Measurements from ENCODE around the gene SNRPE.
"Not testable (repeated sequence)": the region's sequence is repeated elsewhere in the genome, so short reads cannot be mapped to it uniquely, and the experiment has no call there.

SNRPE gene

DNA sequence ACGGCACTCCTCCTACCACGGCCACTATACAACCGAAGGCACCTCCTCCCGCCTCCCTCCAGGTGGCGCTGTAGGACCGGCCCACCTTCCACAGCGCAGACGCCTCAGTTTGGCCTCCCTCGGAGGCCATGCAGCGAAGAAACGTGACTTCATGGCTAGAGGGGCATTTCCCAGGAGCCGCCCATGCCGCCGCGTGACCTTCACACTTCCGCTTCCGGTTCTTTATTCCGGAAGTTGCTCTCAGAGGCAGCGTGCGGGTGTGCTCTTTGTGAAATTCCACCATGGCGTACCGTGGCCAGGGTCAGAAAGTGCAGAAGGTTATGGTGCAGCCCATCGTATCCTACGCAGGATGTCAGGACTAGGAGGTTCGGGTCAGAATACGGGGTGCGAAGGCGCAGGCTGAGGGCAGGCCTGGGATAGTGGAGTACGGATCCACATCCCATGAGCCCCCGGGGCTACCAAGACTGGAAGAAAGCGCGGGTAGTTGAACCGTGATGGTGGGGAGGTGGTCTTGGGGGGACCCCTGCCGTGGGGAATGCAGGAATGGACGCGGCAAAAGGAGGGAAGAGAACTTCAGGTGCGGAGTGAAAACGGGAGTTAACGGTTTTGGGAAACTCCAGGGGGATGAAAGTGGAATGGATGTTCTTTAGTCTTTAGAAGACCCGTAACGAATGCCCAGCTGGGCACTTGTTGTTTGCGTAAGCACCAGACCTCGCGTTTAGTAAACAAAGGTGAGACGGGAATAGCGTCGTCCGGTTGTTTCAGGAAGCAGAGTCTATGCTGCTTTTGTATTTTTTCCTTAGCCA lies at the start of gene SNRPE:
TSS of gene SNRPE (plus strand) at position 221 of the 806 bp plus-strand sequence. CDS start at position 282, 61 bp downstream.
- peak; percentile 88 to 90 for DNase-seq (ENCODE audit: extremely low read depth in 1 of 2, low read depth in 1 of 2)

DNA sequence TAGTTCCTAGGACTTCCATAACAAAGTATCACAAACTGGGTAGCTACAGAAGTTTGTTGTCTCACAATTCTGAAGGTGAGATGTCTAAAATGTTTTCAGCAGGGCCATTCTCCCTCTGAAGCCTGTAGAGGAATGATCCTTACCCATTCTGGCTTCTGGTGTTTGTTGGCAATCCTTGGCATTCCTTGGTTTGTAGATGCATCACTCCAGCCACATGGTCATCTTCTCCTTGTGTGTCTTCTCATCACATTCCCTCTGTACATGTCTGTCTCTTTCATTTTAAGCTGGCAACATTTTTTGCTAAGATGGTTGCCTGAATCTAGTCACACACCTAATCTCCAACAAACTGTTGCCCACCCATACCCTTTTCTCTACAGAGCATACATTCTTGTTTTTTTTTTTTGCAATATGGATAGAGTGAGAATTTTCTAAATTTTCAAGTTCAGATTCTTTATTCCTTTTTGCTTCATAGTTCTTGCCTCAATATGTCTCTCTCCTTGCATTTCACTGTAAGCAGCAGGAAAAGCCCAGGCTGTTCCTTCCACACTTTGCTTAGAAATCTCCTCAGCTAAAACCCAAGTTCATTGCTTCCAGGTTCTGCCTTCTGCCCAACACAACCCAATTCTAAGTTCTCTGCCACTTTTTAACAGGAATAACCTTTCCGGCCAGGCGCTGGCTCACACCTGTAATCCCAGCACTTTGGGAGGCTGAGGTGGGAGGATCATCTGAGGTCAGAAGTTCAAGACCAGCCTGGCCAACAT lies 47.6 kb upstream of the SNRPE start:
- DNase-seq (ENCODE audit: extremely low read depth in 1 of 2, low read depth in 1 of 2): no peak

DNA sequence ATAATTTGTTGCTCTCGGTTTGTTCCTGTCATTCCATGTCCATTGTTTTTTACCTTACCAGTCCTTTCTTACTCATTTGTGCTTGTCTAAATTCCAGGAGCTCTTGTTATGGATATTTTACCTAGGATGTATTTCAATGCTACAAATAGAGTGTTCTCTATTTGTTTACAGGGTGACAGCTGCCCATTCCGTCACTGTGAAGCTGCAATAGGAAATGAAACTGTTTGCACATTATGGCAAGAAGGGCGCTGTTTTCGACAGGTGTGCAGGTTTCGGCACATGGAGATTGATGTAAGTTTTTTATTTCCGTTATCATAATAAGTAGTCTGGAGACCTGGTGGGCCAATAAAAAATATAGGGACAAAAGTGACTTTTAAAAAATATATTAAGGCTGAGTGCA lies 43.0 kb upstream of the SNRPE start:
- no peak for DNase-seq (ENCODE audit: extremely low read depth in 1 of 2, low read depth in 1 of 2)

DNA sequence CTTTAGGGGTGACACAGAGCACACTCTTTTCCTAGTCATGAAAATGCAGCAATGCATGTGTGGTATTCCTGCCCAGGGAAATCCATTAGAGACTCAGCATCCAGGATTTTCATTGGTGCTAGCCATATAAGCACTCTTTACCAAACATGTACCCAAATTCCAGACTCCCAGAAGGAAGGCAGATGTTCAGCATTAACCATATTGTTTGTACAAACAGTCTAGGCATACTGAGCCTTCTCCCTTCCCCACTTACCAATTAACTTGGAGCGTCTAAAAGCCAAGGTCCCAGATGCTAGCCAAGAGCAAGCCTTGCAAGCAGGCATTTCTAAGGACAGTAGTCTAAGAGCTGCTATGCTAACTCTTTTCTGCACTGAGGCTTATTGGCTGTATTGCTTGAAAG lies 38.1 kb upstream of the SNRPE start:
- DNase-seq (ENCODE audit: extremely low read depth in 1 of 2, low read depth in 1 of 2): no peak

DNA sequence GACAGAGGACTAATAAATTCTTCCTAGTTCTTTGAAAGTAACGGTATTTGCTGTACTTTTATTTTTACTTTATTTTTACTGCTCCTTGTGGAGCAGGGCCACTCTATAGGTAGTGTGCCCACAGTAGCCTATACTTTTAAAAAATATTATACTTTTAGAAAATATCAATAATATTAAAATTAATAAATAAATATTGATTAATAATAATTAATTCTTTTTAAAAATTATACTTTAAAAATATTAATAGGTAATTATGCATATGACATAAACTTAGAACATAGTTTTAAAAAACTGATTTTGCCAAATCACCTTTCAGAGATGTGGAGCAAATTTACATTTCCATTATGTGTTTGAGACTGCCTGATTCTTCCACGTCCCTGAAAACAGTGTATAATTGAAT lies 35.2 kb upstream of the SNRPE start:
- DNase-seq (ENCODE audit: extremely low read depth in 1 of 2, low read depth in 1 of 2): no peak

DNA sequence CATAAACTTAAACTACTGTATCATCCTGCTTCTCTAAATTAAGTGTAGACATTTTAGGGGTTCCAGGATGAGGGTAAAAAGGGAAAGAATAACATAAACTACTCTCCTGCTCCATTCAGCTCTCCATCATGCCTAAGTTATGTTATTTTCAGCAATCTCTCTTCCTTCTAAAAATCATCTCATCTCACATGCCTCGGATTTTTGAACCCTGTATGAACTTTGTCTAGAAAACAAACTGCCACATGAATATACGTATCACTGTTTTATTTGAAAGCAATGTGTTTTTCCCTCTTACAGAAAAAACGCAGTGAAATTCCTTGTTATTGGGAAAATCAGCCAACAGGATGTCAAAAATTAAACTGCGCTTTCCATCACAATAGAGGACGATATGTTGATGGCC lies 33.4 kb upstream of the SNRPE start:
- no peak for DNase-seq (ENCODE audit: extremely low read depth in 1 of 2, low read depth in 1 of 2)

DNA sequence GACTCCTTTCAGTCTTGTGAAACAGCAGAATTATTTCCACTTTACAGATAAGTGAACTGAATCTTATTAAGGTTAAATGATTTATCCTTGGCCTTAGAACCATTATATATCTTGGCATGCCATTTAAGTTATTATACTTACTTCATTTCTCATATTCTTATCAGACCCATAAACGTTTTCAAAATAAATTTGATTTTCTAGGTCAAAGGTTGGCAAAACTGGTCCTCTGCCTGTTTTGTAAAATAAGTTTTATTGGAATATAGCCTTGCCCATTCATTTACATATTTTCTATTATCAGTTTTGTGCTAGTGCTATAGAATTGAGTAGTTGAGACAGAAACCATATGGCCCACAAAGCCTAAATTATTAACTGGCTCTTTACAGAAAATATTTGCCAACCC lies 32.9 kb upstream of the SNRPE start:
- no peak for DNase-seq (ENCODE audit: extremely low read depth in 1 of 2, low read depth in 1 of 2)

DNA sequence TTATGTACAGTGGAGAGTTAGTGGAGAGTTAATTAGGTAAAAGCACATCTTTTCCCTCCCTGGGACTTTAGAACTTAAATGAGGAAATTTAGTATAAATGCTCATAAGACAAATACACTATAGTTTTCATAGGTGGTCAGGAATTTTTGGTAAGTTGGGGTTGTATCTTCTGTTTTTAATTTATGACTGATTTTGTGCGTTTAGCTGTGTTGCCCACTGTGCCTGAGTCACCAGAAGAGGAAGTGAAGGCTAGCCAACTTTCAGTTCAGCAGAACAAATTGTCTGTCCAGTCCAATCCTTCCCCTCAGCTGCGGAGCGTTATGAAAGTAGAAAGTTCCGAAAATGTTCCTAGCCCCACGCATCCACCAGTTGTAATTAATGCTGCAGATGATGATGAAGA lies 32.2 kb upstream of the SNRPE start:
- not testable (repeated sequence) for DNase-seq (ENCODE audit: extremely low read depth in 1 of 2, low read depth in 1 of 2)

DNA sequence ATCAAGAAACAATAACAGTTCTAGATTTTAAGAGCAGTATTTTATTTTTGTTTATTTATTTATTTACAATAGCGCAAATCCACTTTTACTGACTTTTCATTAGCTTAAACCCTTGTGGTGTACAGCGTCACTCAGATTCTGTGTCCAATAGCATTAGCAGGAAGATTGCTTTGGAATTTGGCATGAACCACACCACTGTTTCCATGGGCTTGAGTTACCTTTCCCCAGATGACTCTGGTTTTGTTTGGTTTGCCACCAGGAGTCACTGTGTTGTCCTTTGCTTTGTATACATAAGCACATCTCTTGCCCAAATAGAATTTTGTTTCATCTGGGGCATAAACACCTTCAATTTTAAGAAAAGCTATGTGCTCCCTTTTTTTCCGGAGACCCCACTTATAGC lies 25.9 kb upstream of the SNRPE start:
- DNase-seq (ENCODE audit: extremely low read depth in 1 of 2, low read depth in 1 of 2): no peak

DNA sequence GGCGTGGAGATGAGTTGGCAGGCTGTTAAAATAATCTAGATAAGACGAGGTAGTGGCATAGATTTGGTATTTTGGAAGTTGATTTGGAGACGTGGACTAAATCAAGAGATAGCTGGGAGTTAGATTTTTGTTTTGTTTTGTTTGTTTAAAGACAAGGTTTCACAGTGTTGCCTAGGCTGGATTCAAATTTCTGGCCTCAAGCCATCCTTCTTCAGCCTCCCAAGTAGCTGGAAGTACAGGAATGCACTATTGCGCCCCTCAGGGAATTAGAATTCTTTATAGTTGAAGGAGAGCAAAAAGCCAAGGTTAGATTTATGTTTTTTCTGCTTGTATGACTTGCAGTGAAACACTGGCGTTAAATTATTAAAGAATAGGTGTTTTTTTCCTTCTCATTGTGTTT lies 22.3 kb upstream of the SNRPE start:
- no peak for DNase-seq (ENCODE audit: extremely low read depth in 1 of 2, low read depth in 1 of 2)

DNA sequence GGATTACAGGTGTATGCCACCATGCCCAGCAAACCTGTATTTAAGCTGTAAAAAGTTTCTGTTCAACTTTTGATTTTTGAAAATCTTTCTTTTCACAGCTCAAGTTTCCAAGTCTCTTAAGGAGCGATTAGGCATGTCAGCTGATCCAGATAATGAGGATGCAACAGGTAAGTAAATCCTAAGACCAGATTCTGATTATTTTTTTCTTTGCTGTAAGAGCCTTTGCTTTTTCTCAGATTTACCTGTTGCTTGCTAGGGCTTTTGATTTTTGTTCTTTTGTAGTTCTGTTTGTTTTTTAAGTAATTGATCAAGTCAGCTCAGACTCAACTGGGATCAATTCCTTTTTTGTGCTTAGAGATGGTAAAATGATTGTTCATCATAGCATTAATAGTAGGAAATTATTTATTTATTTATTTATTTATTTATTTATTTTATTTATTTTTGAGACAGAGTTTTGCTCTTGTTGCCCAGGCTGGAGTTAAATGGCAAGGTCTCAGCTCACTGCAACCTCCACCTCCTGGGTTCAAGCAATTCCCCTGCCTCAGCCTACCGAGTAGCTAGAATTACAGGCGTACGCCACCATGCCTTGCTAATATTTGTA lies 21.1 kb upstream of the SNRPE start:
- no peak for DNase-seq (ENCODE audit: extremely low read depth in 1 of 2, low read depth in 1 of 2)

DNA sequence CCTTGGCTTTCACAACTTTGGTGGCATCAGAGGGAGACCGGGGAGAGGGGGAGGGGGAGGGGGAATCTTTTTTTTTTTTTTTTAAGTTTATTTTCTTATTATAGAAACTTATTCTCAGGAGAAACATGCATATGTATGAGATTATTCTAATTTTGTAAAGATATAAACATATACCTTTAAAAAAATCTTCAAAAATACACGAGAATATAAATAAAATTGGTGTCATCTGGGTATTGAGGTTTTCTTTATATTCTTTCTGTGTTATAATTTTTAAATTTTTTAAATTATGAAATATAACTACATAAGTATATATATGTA lies 18.9 kb upstream of the SNRPE start:
- DNase-seq (ENCODE audit: extremely low read depth in 1 of 2, low read depth in 1 of 2): no peak

DNA sequence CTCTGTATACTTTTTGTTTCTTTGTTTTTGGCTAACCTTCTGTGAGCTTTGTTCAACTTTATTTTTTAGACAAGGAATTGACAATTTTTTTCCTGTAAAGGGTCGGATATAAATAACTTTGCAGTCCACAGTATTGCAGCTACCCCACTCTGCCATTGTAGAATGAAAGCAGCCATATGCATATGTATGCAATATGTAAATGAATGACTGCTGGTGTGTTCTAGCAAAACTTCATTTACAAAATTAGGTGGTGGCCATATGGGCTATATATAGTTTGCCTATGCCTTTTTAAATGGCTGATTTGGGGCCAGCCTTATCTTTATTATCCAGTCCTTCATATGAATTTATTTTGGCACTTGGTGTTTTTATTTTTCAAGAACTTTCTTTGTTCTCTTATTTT lies 18.0 kb upstream of the SNRPE start:
- DNase-seq (ENCODE audit: extremely low read depth in 1 of 2, low read depth in 1 of 2): no peak

DNA sequence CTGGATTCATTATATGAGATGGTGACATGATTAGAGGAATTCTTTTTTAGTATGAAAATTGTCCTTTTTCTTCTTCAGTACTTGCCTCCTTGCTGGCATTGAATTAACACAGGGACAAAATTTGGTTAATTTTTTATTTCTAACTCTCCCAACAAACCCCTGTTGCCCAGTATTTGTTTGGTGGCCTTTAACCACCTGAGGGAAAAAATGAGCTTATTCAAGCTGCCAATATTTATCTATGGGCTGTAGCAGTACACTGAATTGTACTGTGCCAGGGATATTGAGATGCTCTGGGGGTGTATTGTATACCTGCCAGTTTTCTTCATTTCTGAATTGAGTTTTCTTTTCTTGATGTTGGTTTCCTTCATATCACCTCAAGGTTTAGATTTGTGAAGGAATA lies 8.3 kb upstream of the SNRPE start:
- DNase-seq (ENCODE audit: extremely low read depth in 1 of 2, low read depth in 1 of 2): not testable (repeated sequence)

DNA sequence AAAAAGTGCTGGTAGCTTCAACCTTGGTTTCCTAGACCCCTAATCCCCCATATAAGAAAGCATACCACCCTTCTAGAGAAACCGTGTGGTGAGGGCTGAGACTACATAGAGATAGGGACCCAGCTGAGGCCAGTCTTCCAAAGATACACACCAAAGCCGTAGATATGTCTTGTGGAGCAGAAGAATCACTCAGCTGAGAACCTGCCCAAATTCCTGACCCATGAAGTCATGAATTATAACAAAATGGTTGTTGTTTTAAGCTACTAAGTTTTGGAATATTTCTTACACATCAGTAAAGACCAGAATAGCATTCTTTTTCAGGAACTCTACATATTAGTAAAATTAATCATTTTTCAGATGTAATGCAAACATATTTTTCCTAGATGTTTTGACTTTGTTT lies 3.3 kb upstream of the SNRPE start:
- no peak for DNase-seq (ENCODE audit: extremely low read depth in 1 of 2, low read depth in 1 of 2)

DNA sequence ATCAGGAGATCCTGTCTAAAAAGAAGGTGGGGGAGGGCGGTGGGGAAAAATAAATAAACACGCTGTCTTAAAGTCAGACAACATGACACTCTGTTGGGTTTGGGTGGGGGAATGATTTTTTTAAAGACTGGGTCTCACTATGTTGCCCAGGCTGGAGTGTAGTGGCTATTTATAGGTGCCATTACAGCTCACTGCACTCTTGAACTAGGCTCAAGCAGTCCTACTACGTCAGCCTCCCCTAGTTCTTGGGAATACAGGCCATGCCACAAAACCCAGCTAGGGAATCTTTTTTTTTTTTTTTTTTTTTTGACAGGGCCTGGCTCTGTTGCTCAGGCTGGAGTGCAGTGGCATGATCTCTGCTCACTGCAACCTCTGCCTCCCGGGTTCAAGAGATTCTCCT lies 2.4 kb upstream of the SNRPE start:
- no peak for DNase-seq (ENCODE audit: extremely low read depth in 1 of 2, low read depth in 1 of 2)

DNA sequence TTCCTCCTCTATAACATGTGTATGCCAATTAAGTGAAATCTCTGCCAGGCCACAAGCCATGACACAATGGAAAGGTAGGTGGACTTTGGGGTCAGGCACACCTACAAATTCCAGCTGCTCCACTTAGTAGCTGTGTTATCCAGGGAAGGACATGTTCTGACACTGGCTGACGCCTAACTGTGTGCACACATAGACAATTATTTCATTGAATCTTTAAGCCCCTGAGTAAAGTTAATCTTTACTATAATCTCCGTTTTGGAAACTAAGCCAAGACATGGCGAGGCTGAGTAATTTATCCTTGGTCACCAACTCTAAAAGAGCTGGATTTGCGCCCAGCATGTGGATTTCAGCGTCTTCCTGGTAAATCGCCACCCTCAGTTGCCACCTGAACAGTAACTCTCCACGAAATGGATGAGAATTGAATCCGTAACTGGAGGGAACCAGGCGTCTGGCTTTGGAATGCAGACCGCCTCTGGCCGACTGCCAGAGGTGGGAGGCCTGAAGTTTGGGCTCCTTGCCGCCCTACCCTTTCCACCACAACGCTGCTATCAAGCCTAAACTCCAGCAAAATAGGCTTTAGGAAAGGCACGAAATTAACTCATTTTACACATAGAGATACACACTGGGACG lies 888 bp upstream of the SNRPE start:
- no peak for DNase-seq (ENCODE audit: extremely low read depth in 1 of 2, low read depth in 1 of 2)

DNA sequence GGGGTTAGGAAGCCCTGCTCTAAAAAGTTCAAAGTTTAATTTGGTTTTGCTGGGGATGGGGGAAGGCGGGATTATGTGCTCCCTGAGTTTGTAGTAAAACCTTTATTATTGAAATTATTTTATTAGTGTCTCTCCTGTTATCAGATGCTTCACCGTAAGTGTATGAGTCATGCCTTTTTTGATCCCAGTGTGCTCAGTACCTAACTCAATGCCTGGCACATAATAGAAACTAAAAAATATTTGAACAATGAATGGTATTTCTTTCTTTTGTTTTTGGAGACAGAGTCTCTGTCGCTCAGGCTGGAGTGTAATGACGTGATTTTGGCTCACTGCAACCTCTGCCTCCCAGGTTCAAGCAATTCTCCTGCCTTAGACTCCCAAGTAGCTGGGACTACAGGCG lies 6.4 kb downstream of the SNRPE start:
- no peak for DNase-seq (ENCODE audit: extremely low read depth in 1 of 2, low read depth in 1 of 2)

DNA sequence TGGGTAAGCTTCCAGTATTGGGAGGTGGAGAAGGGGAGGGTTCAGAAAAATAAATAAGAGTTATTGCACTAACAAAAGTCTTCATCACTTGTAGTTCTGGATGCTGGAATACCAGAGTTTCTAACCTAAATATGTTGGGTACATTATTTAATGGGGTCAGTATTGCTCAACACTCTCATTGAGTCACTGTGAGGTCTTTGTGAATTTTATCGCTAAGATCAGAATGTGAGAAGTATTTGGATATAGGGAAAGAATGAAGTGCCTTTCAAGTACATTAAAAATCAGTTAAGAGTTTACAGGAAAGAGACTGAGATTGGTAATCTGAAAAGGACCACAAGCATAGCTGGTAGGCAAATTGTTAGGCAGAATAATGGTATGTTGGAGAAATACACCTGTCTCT lies 8.8 kb downstream of the SNRPE start:
- no peak for DNase-seq (ENCODE audit: extremely low read depth in 1 of 2, low read depth in 1 of 2)

DNA sequence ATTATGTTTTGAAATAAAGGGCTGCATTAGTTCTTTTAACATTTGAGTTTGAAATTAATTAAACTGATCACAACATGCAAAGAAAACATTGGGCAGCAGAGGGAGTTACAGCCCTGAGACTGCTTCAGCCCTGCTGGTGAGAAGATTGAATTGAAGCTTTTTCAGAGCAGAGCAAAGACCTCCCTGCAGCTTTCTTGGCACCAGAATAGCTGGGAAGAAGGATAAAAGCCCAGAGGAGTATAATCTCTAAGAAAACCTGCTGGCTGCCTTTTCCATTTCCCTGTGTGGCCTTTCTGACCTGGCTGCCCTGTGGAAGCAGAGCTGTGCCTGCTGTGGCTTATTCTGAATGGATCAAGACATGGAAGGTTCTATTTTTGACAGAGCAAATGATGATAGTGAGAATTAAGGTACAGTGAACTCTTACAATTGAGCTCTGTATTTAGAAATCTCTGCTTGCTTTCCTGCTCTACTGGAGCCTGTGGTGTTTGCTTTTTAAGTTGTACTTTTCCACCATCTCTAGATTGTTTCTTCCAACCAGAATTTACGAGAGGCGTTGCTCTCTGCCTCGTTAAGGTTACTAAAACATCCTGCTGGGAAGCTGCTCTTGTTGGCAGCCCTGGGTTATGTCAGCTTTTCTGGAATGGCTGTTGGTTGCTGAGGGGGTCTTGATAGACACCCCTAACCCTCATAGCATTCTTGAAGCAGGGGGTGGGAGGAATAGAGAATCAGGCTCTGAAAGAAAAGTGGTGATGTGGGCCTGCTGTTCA lies 9.9 kb downstream of the SNRPE start:
- DNase-seq (ENCODE audit: extremely low read depth in 1 of 2, low read depth in 1 of 2): no peak

DNA sequence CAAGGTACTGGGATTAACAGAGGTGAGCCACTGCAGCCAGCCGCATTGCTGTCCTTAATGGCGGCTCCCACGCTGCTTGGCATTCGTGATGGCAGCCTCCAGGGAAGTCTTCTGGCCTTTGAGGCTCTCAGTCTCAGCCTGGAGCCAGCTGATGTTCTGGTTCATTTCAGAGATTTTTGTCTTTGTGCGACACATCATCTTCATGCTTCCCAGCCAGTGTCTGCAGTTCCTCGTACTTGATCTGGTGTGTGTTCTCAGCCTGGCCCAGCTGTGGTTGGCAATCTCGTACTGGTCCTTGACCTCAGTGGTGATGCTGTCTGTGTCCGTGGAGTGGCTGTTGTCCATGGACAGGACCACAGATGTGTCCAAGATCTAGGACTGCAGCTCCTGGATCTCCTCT lies 11.7 kb downstream of the SNRPE start:
- no peak for DNase-seq (ENCODE audit: extremely low read depth in 1 of 2, low read depth in 1 of 2)

All from activated CD8-positive, alpha-beta memory T cell treated with anti-CD3 and anti-CD28 coated beads for 1 hour (primary cell).